ENCODE results near the gene AKAP6.

DNA sequence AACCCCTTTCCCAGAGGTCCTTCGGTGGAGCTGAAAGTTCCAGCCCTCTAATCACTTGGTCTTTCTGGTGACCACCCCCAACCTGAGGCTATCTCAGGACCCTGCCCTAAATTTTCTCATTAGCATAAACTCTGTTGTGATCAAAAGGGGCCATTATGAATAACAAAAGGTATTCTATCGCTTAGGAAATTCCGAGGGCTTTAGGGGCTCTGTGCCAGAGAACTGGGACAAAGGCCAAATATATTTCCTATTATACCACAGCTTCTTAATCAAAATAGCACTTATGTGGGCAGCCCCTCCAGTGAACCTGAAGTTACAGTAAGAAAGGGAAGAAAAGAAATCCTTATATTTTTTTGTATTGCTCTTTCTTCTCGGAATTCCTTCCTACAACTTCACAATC, 484.3 kb downstream of the AKAP6 start:
- TF ChIP-seq CTCF (IDR thresholded peaks at IDR 0.05), result no peak
- TF ChIP-seq POLR2A (IDR thresholded peaks at IDR 0.05), result no peak
